Stimulated activated naive CD8-positive, alpha-beta T cell treated with anti-CD3 and anti-CD28 coated beads, Interleukin-15, Interleukin-2, amounts not matched to agents 100 U/mL and 50 U/mL, for 24 hours (primary cell): ENCODE measurements around the gene EYS.
"Not testable (repeated sequence)": the region's sequence is repeated elsewhere in the genome, so short reads cannot be mapped to it uniquely, and the experiment has no call there.

Experiments
- ATAC-seq: fragments of 150-1000 bp; cut with Tn5 transposase; one replicate; pipeline ENCODE4 v1.10.0; 2021
- DNase-seq: peaks from one replicate; pipeline ENCODE4 v3.0.0; 2021

Gene EYS

GRCh38 chr6:64041373-64041772 is 1665.7 kb downstream of the EYS start:
- DNase-seq (no peak), ATAC-seq (no peak)

GRCh38 chr6:64040113-64040512 is 1666.9 kb downstream of the EYS start:
- DNase-seq (no peak), ATAC-seq (no peak)

- no peak for ATAC-seq
- DNase-seq: no peak
Observed at GRCh38 chr6:64037427-64037826, 1669.6 kb downstream of the EYS start.

- no peak for DNase-seq
- no peak for ATAC-seq
Observed at GRCh38 chr6:64034910-64035655, 1671.9 kb downstream of the EYS start.

- DNase-seq (no peak), ATAC-seq (no peak)
Observed at GRCh38 chr6:64034291-64034690, 1672.7 kb downstream of the EYS start.

- ATAC-seq, DNase-seq: not testable (repeated sequence)
Observed at GRCh38 chr6:64030950-64031618, 1675.9 kb downstream of the EYS start.

GRCh38 chr6:64023693-64024092 is 1683.3 kb downstream of the EYS start:
- ATAC-seq: no peak

GRCh38 chr6:64014595-64014994 is 1692.4 kb downstream of the EYS start:
- ATAC-seq (no peak), DNase-seq (no peak)

More at GRCh38 chr6:64023693-64024092, 1683.3 kb downstream of the EYS start:
- no peak for DNase-seq

GRCh38 chr6:64013011-64013410 is 1694.0 kb downstream of the EYS start:
- no peak for DNase-seq
- ATAC-seq: no peak

GRCh38 chr6:64012351-64013001 is 1694.5 kb downstream of the EYS start:
- DNase-seq: no peak
- no peak for ATAC-seq

- no peak for DNase-seq
Observed at GRCh38 chr6:64010666-64011065, 1696.4 kb downstream of the EYS start.

GRCh38 chr6:64010010-64010409 is 1697.0 kb downstream of the EYS start:
- no peak for ATAC-seq
- no peak for DNase-seq

More at GRCh38 chr6:64010666-64011065, 1696.4 kb downstream of the EYS start:
- no peak for ATAC-seq

- DNase-seq (no peak), ATAC-seq (no peak)
Observed at GRCh38 chr6:64006246-64006645, 1700.8 kb downstream of the EYS start.

- no peak for ATAC-seq
- DNase-seq: no peak
Observed at GRCh38 chr6:64000818-64001491, 1706.1 kb downstream of the EYS start.

GRCh38 chr6:63999613-64000012 is 1707.4 kb downstream of the EYS start:
- ATAC-seq: no peak
- DNase-seq: no peak

GRCh38 chr6:63998991-63999390 is 1708.0 kb downstream of the EYS start:
- DNase-seq: no peak
- no peak for ATAC-seq

GRCh38 chr6:63997734-63998133 is 1709.3 kb downstream of the EYS start:
- ATAC-seq (no peak), DNase-seq (no peak)

GRCh38 chr6:63997221-63997620 is 1709.8 kb downstream of the EYS start:
- ATAC-seq (no peak), DNase-seq (no peak)

- DNase-seq (no peak), ATAC-seq (no peak)
Observed at GRCh38 chr6:63985223-63985622, 1721.8 kb downstream of the EYS start.

GRCh38 chr6:63975699-63976098 is 1731.3 kb downstream of the EYS start:
- DNase-seq: no peak
- no peak for ATAC-seq

GRCh38 chr6:63968650-63969049 is 1738.4 kb downstream of the EYS start:
- ATAC-seq (no peak), DNase-seq (no peak)

- ATAC-seq: no peak
- DNase-seq: no peak
Observed at GRCh38 chr6:63964366-63964765, 1742.7 kb downstream of the EYS start.
